ENCODE measurements around the gene MAP4K4. TPM values are rescaled to one million over a fixed set of nuclear protein-coding genes. Genes with fewer than 3 reads are reported as not detected.

MAP4K4 gene
- total RNA-seq, 1 experiment from 2014 or later: 2.7 TPM

DNA sequence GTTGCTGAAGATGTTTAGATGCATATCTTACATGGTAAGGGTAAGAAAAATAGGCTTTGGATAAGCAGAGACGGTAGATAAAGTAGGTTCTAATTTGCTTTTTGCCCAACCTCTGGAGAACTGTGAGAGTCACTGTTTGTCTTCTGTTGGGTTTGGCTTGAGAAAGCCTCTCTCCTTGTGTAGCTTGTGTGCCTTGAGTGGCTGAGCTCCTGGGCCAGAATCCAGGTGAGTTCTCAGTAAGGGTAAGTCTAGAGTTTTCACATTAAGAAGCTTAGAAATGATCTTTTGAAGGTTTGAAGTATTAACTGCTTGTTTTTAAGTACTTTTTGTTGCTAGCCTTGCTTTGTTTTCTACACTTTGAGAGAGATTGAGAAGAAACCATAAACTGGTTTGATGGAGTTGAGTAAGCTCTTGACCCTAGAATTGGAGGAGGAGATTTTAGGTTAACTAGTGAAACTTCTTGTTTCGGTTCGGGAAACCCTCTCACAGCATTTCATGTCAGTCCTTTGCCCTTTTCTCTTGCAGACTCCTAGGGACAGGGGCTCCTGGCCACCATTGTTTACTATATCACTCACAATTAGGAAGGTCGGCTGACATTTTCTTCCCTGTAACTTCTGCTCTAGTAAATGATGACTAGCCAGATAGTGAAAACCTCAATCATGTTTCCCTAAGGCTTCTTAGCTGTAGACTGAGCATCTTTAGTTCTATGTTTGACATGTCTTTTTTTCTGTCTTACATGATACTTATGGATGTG, 26.0 kb downstream of the MAP4K4 start:
- H3K4me1 ChIP-seq (ENCODE audit: low read length): no peaks in the 10 kb centered on the region
- no peak overlapping the region for H3K9ac ChIP-seq (ENCODE audit: low read length)
- H3K36me3 ChIP-seq (ENCODE audit: insufficient read depth, low read length): no peaks in the 10 kb centered on the region
- H4K20me1 ChIP-seq (ENCODE audit: insufficient read depth, low read depth, low read length): no peaks in the 10 kb centered on the region
- no peaks in the 10 kb centered on the region for H3K27me3 ChIP-seq (ENCODE audit: low read length)
- H3K79me2 ChIP-seq (ENCODE audit: low read length): no peaks in the 10 kb centered on the region
- no peak for DNase-seq
- no peak overlapping the region for H3K4me3 ChIP-seq (ENCODE audit: low read length)
- no peak overlapping the region for H3K4me2 ChIP-seq (ENCODE audit: low read depth, low read length, poor library complexity, severe bottlenecking)
- H2AFZ ChIP-seq (ENCODE audit: low read length): no peak overlapping the region
- no peak overlapping the region for H3K27ac ChIP-seq (ENCODE audit: low read length)
- H3K9me3 ChIP-seq (ENCODE audit: low read length): no peaks in the 10 kb centered on the region
- no peaks in the 10 kb centered on the region for H3K9me2 ChIP-seq (replicated peaks; ENCODE audit: insufficient read depth, low read length)

GRCh38 chr2:101724125-101724474, 26.6 kb downstream of the MAP4K4 start:
- Histone ChIP-seq H4K20me1 (ENCODE audit: insufficient read depth, low read depth, low read length) (no peaks in the 10 kb centered on the region), H3K27ac (ENCODE audit: low read length) (no peak overlapping the region), H3K36me3 (ENCODE audit: insufficient read depth, low read length) (no peaks in the 10 kb centered on the region), H3K4me1 (ENCODE audit: low read length) (no peaks in the 10 kb centered on the region), H3K9me3 (ENCODE audit: low read length) (no peaks in the 10 kb centered on the region), H3K79me2 (ENCODE audit: low read length) (no peaks in the 10 kb centered on the region), H3K4me2 (ENCODE audit: low read depth, low read length, poor library complexity, severe bottlenecking) (no peak overlapping the region), H3K4me3 (ENCODE audit: low read length) (no peak overlapping the region), H3K9ac (ENCODE audit: low read length) (no peak overlapping the region), H3K9me2 (replicated peaks; ENCODE audit: insufficient read depth, low read length) (no peaks in the 10 kb centered on the region), H2AFZ (ENCODE audit: low read length) (no peak overlapping the region), H3K27me3 (ENCODE audit: low read length) (no peaks in the 10 kb centered on the region)
- DNase-seq: no peak

DNA sequence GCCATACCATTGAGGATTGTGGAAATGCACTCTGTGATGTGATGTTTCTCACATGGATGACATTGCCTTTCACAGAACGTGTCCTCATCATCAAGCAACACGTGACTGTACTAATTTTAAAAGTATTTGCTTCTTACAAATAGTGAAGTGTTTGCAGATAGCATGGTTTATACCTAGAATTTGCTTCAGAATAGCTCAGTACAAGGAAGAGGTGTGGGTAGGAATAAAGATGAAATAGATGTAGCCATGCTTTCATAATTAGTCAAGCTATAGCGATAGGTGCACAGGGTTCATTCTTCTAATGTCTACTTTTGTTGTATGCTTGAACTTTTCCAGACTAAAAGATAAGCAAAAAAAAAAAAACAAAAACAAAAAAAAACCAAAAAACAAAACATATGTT, 27.5 kb downstream of the MAP4K4 start:
- Histone ChIP-seq H3K4me2 (ENCODE audit: low read depth, low read length, poor library complexity, severe bottlenecking) (no peak overlapping the region), H3K27me3 (ENCODE audit: low read length) (no peaks in the 10 kb centered on the region), H3K36me3 (ENCODE audit: insufficient read depth, low read length) (no peaks in the 10 kb centered on the region), H3K9ac (ENCODE audit: low read length) (no peak overlapping the region), H3K9me2 (replicated peaks; ENCODE audit: insufficient read depth, low read length) (no peaks in the 10 kb centered on the region), H2AFZ (ENCODE audit: low read length) (no peak overlapping the region), H4K20me1 (ENCODE audit: insufficient read depth, low read depth, low read length) (no peaks in the 10 kb centered on the region), H3K9me3 (ENCODE audit: low read length) (no peaks in the 10 kb centered on the region), H3K4me1 (ENCODE audit: low read length) (no peaks in the 10 kb centered on the region), H3K79me2 (ENCODE audit: low read length) (no peaks in the 10 kb centered on the region), H3K27ac (ENCODE audit: low read length) (no peak overlapping the region), H3K4me3 (ENCODE audit: low read length) (no peak overlapping the region)
- DNase-seq: no peak

- Histone ChIP-seq H3K36me3 (ENCODE audit: insufficient read depth, low read length) (no peaks in the 10 kb centered on the region), H3K4me3 (ENCODE audit: low read length) (no peak overlapping the region), H3K27ac (ENCODE audit: low read length) (no peak overlapping the region), H3K79me2 (ENCODE audit: low read length) (no peaks in the 10 kb centered on the region), H3K9me2 (replicated peaks; ENCODE audit: insufficient read depth, low read length) (no peaks in the 10 kb centered on the region), H3K4me1 (ENCODE audit: low read length) (no peaks in the 10 kb centered on the region), H2AFZ (ENCODE audit: low read length) (no peak overlapping the region), H3K9ac (ENCODE audit: low read length) (no peak overlapping the region), H4K20me1 (ENCODE audit: insufficient read depth, low read depth, low read length) (no peaks in the 10 kb centered on the region), H3K27me3 (ENCODE audit: low read length) (no peaks in the 10 kb centered on the region), H3K4me2 (ENCODE audit: low read depth, low read length, poor library complexity, severe bottlenecking) (no peak overlapping the region), H3K9me3 (ENCODE audit: low read length) (no peaks in the 10 kb centered on the region)
- DNase-seq: peak; percentile 75
Measured at GRCh38 chr2:101725515-101726192, 28.1 kb downstream of the MAP4K4 start.

- no peaks in the 10 kb centered on the region for H3K27me3 ChIP-seq (ENCODE audit: low read length)
- no peaks in the 10 kb centered on the region for H3K9me2 ChIP-seq (replicated peaks; ENCODE audit: insufficient read depth, low read length)
- no peak overlapping the region for H3K4me2 ChIP-seq (ENCODE audit: low read depth, low read length, poor library complexity, severe bottlenecking)
- H3K4me3 ChIP-seq (ENCODE audit: low read length): no peak overlapping the region
- H3K79me2 ChIP-seq (ENCODE audit: low read length): no peaks in the 10 kb centered on the region
- H3K27ac ChIP-seq (ENCODE audit: low read length): no peak overlapping the region
- no peaks in the 10 kb centered on the region for H3K36me3 ChIP-seq (ENCODE audit: insufficient read depth, low read length)
- H3K9me3 ChIP-seq (ENCODE audit: low read length): no peaks in the 10 kb centered on the region
- DNase-seq: no peak
- no peak overlapping the region for H2AFZ ChIP-seq (ENCODE audit: low read length)
- H3K4me1 ChIP-seq (ENCODE audit: low read length): no peaks in the 10 kb centered on the region
- no peaks in the 10 kb centered on the region for H4K20me1 ChIP-seq (ENCODE audit: insufficient read depth, low read depth, low read length)
- H3K9ac ChIP-seq (ENCODE audit: low read length): no peak overlapping the region
Measured at GRCh38 chr2:101728865-101729264, 31.4 kb downstream of the MAP4K4 start.

- no peak for DNase-seq
- Histone ChIP-seq H3K9me3 (ENCODE audit: low read length) (no peaks in the 10 kb centered on the region), H3K79me2 (ENCODE audit: low read length) (no peaks in the 10 kb centered on the region), H3K4me2 (ENCODE audit: low read depth, low read length, poor library complexity, severe bottlenecking) (no peak overlapping the region), H3K36me3 (ENCODE audit: insufficient read depth, low read length) (no peaks in the 10 kb centered on the region), H3K4me1 (ENCODE audit: low read length) (no peaks in the 10 kb centered on the region), H3K27ac (ENCODE audit: low read length) (no peak overlapping the region), H3K9ac (ENCODE audit: low read length) (no peak overlapping the region), H3K9me2 (replicated peaks; ENCODE audit: insufficient read depth, low read length) (no peaks in the 10 kb centered on the region), H3K27me3 (ENCODE audit: low read length) (no peaks in the 10 kb centered on the region), H3K4me3 (ENCODE audit: low read length) (no peak overlapping the region), H4K20me1 (ENCODE audit: insufficient read depth, low read depth, low read length) (no peaks in the 10 kb centered on the region), H2AFZ (ENCODE audit: low read length) (no peak overlapping the region)
Measured at GRCh38 chr2:101729521-101730190, 32.1 kb downstream of the MAP4K4 start.

GRCh38 chr2:101731221-101732054, 33.9 kb downstream of the MAP4K4 start:
- no peaks in the 10 kb centered on the region for H3K4me1 ChIP-seq (ENCODE audit: low read length)

GRCh38 chr2:101732199-101732598, 34.7 kb downstream of the MAP4K4 start:
- no peaks in the 10 kb centered on the region for H3K4me1 ChIP-seq (ENCODE audit: low read length)
- H3K9me3 ChIP-seq (ENCODE audit: low read length): no peaks in the 10 kb centered on the region
- no peaks in the 10 kb centered on the region for H3K27me3 ChIP-seq (ENCODE audit: low read length)
- no peak overlapping the region for H3K4me2 ChIP-seq (ENCODE audit: low read depth, low read length, poor library complexity, severe bottlenecking)
- no peak overlapping the region for H2AFZ ChIP-seq (ENCODE audit: low read length)
- no peak overlapping the region for H3K27ac ChIP-seq (ENCODE audit: low read length)
- no peak for DNase-seq
- no peaks in the 10 kb centered on the region for H3K36me3 ChIP-seq (ENCODE audit: insufficient read depth, low read length)
- H4K20me1 ChIP-seq (ENCODE audit: insufficient read depth, low read depth, low read length): no peaks in the 10 kb centered on the region
- no peak overlapping the region for H3K4me3 ChIP-seq (ENCODE audit: low read length)
- H3K9ac ChIP-seq (ENCODE audit: low read length): no peak overlapping the region
- no peaks in the 10 kb centered on the region for H3K79me2 ChIP-seq (ENCODE audit: low read length)
- no peaks in the 10 kb centered on the region for H3K9me2 ChIP-seq (replicated peaks; ENCODE audit: insufficient read depth, low read length)

More at GRCh38 chr2:101731221-101732054, 33.9 kb downstream of the MAP4K4 start:
- Histone ChIP-seq H3K9me3 (ENCODE audit: low read length) (no peaks in the 10 kb centered on the region), H3K9ac (ENCODE audit: low read length) (no peak overlapping the region), H3K27me3 (ENCODE audit: low read length) (no peaks in the 10 kb centered on the region), H3K27ac (ENCODE audit: low read length) (no peak overlapping the region), H3K79me2 (ENCODE audit: low read length) (no peaks in the 10 kb centered on the region), H3K4me2 (ENCODE audit: low read depth, low read length, poor library complexity, severe bottlenecking) (no peak overlapping the region), H2AFZ (ENCODE audit: low read length) (no peak overlapping the region), H3K4me3 (ENCODE audit: low read length) (no peak overlapping the region), H4K20me1 (ENCODE audit: insufficient read depth, low read depth, low read length) (no peaks in the 10 kb centered on the region), H3K36me3 (ENCODE audit: insufficient read depth, low read length) (no peaks in the 10 kb centered on the region), H3K9me2 (replicated peaks; ENCODE audit: insufficient read depth, low read length) (no peaks in the 10 kb centered on the region)
- no peak for DNase-seq
